Myocyte (in vitro differentiated cells): ENCODE measurements around the gene RPL41. TPM values are rescaled to one million over a fixed set of nuclear protein-coding genes. Genes with fewer than 3 reads are reported as not detected.

ENCODE experiments used
- DNase-seq: peaks from one replicate; pipeline ENCODE4 v3.0.0-alpha.2; 2012; ENCODE audit warnings: low read depth
- total RNA-seq: library from RNA; depleted of rRNA; stranded (reverse); fragments of >200 nt; gene quantifications from 2 replicates; pipeline ENCODE4 v1.2.3, GENCODE V29; 2014

The RPL41 gene
- total RNA-seq, 1 donor from 2014 or later: 1,992 TPM

DNA sequence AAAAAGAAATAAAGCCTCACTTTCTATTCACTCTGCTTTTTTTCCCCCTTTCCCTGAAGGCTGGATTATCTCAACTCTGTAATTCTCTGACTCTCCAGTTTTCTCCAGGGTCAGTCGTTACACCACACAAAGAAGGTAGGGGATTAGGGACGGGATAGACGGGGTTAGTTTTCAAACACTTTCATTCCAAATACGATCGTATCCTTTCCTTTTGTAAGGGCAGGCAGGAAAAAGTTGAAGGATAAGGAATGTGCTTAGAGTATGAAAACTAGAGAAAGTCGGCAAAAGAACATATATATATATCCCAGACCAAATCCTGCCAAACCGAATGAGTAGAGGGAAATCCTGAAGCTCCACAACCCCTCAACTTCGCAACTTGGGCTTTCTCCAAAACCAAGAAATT lies 11.1 kb downstream of the RPL41 start:
- no peak for DNase-seq

DNA sequence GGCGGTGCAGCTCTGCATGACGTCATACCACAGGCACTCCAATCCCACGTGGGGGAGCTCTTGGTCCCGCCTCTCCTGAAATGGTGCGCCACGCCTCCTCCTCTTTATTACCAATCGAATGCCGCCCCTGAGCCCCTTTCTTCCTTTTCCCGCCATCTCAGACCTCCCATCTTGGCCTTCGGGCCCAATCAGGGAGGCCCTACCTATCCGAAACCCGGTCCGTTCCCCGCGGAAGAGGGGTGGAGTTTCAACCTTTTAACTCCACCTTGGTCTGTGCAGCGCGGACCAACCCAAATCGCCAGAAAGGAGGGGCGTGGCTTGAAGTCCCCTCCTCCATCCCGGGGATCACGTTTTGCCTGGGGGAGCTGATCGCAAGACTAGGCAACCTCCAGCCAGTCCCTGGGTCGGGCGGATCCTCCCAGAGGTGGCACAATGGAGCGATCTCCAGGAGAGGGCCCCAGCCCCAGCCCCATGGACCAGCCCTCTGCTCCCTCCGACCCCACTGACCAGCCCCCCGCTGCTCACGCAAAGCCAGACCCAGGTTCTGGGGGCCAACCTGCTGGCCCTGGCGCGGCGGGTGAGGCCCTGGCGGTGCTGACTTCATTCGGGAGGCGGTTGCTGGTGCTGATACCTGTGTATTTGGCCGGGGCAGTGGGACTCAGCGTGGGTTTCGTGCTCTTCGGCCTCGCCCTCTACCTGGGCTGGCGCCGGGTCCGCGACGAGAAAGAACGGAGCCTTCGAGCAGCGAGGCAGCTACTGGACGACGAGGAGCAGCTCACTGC lies 11.6 kb downstream of the RPL41 start, which contains the start of gene ESYT1:
ESYT1 (plus strand) TSS at position 380 of the 782 bp plus-strand sequence; CDS start at position 433, 53 bp downstream.
- peak; percentile 100 for DNase-seq

DNA sequence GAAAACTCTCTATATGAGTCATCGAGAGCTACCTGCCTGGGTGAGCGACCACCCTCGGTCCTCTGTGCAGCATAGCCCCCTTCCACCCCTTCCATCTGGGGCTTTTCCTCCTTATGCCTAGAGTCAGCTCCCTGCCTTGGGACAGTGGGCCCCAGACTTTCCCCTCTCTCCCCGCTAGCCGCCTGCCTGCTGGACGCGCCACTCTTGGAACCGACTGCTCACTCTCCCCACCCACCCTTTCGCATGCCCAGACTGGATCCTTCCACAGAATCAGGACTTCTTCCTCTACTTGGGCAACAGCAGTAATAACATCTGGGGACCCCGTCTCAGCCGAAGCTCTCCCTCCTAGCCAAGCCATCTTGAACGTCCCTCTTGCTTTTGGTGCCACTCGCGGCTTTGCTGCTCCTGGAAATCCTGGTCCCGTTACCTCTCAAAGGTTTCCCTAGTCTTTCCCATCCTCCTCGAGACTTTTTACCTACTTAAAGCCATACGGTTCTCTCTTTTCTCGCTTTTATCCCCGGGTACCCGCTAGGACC lies 12.3 kb downstream of the RPL41 start:
- peak; percentile 28 for DNase-seq

DNA sequence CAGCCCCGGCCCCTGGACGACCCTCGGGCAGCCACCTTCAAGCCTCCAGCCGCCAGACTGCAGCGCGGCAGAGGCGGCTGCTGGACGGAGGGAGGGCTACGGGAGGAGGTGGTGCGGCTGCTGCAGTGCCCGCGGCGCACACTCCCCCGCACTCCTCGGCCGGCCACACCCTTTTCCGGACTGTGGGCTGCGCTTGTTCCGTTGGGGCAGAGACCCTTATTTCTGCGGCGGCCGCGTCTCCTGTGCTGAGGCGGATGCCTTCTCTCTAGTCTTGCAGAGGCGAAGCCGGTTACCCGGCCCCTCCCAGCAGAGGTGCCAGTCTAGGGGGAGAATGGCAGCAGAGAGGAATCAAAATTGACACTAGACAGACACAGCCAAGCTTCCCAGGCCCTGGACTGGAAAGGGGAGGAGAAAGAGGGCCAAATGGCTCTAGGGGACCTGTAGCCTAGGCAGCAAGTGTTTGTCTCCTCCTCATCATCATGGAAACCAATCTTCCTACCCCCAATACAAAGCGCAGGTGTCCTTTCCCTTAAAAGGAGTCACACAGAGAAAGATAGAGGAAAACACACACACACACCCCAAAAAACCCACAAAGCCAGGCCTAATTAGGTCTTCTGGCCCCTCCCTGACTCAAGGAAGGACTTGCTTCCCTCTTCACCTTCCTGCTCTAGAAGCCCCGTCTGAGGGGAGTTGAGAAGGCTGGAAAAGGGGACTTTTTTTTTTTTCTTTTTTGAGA lies 12.9 kb downstream of the RPL41 start:
- peak; percentile 63 for DNase-seq

DNA sequence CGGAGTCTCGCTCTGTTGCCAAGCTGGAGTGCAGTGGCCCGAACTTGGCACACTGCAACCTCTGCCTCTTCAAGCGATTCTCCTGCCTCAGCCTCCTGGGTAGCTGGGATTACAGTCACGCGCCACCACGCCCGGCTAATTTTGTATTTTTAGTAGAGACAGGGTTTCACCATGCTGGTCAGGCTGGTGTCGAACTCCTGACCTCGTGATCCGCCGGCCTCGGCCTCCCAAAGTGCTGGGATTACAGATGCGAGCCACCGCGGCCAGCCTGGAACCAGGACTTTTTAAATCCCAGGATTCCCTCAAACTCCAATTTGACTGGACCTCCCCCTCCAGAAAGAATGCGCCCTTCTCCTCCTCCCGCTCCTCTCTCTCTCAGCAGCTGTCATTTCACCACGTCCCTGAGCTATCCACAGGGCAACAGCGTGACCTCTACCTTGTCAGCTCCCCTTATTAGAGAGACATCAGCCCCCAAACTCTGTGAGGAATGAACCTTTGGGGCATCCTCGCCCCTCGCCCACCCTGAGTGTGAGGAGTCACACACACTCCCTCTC lies 13.6 kb downstream of the RPL41 start:
- DNase-seq: peak; percentile 64

DNA sequence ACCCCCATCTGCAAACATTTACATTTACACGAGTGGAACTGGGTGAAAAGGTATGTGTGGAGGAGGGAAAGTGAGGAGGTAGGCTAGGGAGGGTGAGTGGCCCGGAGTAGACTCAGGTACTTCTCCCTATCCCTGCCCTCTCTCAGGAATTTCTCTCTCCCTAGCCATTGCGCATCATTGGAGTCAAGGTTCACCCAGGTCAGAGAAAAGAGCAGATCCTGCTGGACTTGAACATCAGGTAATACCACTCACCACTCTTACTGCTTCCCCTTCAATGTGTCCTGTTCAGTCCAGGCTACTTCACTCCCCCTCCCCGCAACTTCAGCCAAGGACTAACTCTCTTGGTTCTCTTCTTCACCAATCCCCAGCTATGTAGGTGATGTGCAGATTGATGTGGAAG lies 14.4 kb downstream of the RPL41 start:
- no peak for DNase-seq

DNA sequence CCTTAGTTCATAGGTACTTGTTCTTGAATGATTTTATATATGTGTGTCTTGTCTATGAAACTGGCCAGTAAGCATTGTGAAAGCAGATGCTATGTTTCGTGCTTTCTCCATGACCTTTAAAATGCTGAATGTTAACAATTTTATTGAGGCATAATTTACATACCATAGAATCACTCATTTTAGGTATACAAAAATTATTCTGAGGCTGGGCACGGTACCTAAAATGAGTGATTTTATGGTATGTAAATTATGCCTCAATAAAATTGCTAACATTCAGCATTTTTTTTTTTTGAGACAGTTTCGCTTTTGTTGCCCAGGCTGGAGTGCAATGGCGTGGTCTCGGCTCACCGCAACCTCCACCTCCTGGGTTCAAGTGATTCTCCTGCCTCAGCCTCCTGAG lies 18.5 kb downstream of the RPL41 start:
- no peak for DNase-seq

DNA sequence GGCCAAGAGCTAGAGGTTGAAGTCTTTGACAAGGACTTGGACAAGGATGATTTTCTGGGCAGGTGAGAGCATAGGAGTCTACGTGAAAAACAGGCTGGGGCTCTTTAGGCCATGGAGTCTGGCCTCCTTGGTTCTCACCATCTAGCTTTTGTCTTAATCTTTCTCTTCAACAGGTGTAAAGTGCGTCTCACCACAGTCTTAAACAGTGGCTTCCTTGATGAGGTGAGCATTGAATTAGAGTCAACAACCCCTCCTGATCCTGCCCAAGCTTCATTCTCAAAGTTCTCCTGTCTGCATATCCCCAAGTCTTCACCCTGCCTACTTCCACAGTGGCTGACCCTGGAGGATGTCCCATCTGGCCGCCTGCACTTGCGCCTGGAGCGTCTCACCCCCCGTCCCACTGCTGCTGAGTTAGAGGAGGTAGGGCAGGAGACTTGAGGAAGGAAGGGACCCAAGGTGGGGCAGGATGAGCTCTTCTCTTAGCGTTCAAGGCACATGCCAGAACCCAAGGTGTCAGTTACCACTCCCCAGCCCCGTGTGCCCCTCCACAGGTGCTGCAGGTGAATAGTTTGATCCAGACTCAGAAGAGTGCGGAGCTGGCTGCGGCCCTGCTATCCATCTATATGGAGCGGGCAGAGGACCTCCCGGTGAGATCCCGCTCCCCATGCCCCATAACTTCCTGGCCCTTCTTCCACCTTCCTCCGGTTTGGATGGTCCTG lies 21.6 kb downstream of the RPL41 start:
- no peak for DNase-seq

DNA sequence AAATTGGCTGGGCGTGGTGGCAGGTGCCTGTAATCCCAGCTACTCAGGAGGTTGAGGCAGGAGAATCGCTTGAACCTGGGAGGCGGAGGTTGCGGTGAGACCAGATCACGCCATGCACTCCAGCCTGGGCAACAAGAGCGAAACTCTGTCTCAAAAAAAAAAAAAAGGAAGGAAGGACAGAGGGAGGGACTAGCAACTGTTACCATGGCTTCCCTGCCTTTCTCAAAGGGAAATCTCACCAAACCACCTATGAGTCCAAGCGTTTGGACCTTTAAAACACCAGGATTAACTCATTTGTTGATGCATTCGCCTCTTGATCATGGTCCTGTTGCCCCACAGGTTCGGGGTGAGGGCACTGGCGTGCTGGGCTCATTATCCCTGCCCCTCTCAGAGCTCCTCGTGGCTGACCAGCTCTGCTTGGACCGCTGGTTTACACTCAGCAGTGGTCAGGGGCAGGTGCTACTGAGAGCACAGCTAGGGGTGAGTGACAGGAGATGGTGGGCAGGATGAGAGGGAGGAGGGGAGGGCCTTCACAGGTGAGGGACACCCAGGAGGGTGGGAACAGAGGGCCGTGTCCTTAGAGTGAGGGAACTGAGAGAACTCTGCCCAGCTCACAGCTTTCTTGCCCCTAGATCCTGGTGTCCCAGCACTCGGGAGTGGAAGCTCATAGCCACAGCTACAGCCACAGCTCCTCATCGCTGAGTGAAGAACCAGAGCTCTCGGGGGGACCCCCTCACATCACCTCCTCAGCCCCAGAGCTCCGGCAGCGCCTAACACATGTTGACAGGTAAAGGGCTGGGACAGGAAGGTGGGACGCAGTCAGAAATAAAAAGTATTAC lies 25.7 kb downstream of the RPL41 start:
- DNase-seq: no peak

DNA sequence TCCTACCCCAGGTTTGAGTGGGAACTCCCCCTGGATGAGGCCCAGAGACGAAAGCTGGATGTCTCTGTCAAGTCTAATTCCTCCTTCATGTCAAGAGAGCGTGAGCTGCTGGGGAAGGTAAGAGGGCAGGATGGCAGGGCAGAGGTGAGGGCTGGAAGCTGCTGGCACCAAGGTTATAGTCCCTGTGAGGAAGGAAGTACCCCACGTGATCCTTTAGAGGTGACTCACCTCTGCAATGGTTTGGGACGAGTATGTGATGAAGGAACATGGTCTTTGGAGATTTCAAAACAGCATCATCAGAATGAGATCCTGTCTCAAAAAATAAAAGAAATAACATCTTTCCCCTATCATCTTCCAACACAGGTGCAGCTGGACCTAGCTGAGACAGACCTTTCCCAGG lies 26.8 kb downstream of the RPL41 start:
- no peak for DNase-seq

DNA sequence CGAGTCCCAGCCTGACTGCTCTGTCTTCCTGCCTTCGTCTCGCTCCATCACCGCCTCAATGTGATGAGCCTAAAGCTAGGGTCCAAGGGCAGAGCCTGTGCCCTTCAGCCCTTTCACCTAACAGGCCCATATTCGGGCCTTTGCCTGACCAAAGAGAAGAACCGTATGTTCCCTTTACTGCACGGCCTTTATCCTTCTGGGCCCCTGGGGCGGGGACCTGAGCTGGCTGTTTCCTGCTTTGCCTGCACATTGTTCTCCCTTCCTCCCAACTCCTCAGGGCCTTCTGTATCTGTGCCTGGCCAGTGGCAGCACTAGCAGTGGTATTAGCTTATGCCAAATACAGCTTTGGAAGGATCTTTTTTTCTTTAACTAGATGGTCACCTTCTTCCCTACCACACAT lies 27.4 kb downstream of the RPL41 start:
- no peak for DNase-seq

DNA sequence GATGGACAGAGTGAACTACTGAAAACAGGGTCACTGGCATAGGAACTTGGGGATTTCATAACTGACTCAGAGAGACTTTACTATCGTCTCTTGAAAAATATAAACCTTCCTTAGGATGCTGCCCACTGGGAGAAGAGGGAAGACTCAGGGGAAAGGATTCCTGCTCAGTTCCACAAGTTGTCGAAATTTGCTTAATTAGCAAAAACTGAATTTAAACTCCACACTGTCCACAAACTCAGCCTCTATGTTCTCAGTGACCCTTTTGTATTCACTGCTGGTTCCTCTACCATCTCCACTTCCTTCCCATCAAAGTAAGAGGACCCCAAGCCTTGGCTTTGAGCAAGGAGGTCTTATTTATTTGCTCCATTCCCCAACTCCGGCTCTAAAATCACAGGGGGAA lies 28.8 kb downstream of the RPL41 start:
- DNase-seq: no peak

DNA sequence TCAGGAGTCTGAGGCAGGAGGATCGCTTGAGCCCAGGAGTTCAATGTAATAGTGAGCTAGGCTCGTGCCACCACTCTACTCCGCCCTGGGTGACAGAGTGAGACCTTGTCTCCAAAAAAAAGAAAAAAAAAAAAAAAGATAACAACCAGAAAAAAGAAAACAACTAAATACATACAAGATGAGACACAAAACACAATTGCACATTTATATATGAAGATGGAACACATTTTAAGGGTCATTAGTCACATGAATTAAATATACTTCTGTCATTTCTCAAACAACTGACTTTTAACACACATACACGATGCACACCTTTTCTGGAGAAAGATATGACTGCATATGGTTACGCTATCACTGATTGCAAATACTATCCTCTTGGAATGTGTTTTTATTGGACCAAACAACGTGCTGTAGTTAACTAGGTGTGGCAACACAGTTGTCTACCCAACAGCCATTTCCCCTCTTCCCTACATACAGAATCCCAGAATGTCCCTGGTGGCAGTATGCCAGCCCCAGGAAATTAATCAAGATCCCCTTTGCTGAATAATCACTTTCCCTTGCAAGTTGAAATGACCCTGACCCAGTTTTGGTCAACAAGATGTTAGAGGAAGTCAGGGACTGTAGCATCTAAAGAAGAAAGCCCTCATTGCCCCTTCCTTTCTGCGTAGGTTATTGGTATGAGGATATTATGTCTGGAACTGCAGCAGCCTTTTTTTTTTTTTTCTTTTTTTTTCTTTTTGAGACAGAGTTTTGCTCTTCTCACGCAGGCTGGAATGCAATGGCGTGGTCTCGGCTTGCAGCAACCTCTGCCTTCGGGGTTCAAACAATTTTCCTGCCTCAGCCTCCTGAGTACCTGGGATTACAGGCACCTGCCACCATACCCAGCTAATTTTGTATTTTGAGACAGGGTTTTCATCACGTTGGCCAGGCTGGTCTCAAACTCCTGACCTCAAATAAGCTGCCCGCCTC lies 30.3 kb downstream of the RPL41 start:
- DNase-seq: no peak

DNA sequence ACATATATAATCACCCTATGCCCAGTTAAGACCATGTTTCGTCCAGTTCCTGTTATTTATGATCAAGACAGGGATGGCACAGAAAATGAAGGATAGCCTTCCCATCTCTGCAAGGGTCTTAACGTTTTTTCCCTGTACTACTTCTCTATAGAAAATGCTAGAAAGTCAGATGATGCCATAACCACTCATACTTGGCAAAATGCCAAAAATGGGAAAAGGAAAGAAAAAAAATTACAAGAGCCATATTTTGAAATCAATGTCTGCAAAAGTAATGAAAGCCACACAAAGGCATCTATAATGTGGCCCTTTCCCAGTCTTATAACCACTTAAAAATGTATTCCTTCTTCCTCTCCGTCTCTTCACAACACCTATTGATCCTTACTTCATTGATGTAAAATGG lies 34.1 kb downstream of the RPL41 start:
- peak; percentile 16 for DNase-seq

DNA sequence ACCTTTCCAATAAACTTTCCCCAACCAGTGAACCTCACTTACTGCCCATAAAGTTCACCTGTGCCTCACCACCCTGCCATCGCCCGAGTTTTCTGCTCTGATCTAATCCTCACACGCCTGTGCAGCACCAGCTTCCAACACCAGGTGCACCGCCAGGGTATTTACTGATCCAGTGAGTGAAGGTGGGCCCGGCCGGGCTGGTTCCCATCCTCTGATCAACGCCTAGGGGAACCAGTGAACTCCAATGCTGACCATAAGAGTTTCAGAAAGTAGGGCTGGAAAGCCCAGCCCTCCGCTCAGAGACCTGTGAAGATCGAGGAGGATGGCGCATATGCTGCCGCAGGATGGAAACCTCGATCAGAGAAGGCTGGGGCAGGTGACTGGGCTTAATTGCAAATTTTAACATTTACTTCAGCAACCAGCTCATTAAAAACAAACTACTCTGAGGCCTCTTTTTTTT lies 35.3 kb downstream of the RPL41 start:
- DNase-seq: peak; percentile 26

DNA sequence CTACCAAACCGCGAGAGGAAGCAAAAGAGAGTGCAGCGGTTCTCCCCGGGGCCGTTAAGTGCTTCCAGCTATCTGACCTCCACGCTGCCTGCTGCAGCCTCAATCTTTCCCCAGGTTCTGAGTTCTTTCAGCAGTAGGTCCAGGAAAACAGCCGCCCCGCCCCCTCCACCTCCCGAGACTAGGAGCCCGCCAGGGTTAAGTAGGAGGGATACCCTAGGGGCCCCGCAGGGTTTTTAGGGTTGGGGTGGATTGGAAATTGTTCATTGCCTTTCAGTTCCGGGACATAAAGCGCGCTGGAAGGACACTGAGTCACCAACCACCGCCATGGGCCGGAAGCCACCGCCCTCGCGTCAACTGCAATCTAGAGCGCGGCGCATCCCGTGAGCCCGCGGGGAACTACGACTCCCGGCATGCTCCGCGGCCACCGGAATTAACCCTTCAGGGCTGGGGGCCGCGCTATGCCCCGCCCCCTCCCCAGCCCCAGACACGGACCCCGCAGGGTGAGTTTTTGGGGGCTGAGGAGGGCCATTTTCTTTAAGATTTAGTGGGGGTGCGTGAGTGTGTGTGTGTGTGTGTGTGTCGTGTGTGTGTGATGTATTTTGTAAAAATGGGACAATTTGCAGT lies 35.8 kb downstream of the RPL41 start, which contains the start of gene MYL6B:
MYL6B (plus strand) TSS at position 456 of the 624 bp plus-strand sequence. CDS start 1,332 bp downstream, outside the sequence.
- peak; percentile 96 for DNase-seq

DNA sequence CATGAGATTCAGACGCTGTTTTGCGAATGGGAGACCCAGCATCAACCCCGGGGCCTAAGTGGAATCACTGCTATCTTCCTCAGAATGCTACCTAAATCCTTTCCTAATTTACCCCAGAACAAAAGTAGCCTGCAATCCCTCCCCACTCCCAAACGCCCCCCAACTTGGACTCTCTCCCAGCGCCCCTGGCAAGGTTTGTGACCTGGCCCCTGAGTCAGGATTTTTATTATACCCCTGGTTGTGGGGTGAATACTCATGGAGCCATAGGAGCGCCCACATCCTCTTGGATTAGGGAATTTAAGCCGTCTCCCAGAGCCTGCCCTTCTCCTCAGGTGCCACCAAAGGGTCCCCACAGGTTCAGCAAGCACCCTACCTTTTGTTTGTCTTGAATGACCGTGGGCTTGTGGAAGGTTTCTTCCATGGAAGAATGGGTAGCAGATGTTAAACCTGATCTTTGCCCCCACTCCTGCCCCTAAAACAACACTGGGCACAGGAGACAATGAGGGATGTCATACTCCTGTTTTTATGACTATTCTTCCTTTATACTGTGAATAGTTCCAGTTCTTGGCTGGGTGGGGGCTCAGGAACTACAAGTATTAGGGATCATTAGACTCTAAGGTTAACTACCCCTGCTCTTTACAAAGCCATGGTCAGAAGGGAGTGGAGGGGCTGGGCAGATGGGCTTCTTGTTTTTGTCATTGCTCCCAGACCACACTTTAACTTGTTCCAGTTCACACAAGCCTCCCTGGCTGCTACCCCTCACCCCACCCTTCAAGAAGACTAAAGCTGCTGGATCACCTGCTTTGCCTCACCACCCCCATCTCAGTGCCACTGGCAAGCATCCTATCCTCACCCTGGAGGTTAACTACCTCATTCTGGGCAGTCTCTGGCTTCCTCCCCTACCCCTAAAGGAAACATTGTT lies 36.6 kb downstream of the RPL41 start:
- DNase-seq: peak; percentile 26
